MM.1S (cell line): ENCODE measurements around the gene EYA2.
A peak's percentile ranks its signal among the peaks of the same experiment; 100 is the strongest.

Experiments used
- DNase-seq: peaks from one replicate; pipeline ENCODE4 v3.0.0-alpha.2; 2015
- H2AFZ ChIP-seq: fragments of 300-600 bp; sonication (generic); 2 replicates; pipeline ENCODE4 v1.6.0; 2016; ENCODE audit warnings: antibody characterized with exemption, low read length
- H3F3A ChIP-seq: fragments of 300-600 bp; sonication (generic); 2 replicates; pipeline ENCODE4 v1.6.1; 2016; ENCODE audit warnings: mild to moderate bottlenecking, antibody characterized with exemption, low read length, moderate library complexity, mixed read lengths; ENCODE audit not compliant: insufficient read depth
- H3K27ac ChIP-seq: fragments of 300-600 bp; sonication (generic); 2 replicates; pipeline ENCODE4 v1.5.1; 2016; ENCODE audit warnings: mild to moderate bottlenecking, low read length
- H3K27me3 ChIP-seq: fragments of 300-600 bp; sonication (generic); replicated peaks from 2 replicates; pipeline ENCODE4 v1.6.0; 2016; ENCODE audit warnings: low read length; ENCODE audit not compliant: insufficient read depth
- H3K36me3 ChIP-seq: fragments of 300-600 bp; sonication (generic); replicated peaks from 2 replicates; pipeline ENCODE4 v1.6.1; 2016; ENCODE audit warnings: mild to moderate bottlenecking, low read length, mixed read lengths; ENCODE audit not compliant: insufficient read depth
- H3K4me1 ChIP-seq: fragments of 300-600 bp; sonication (generic); 2 replicates; pipeline ENCODE4 v1.6.1; 2016; ENCODE audit warnings: low read length, mixed read lengths
- H3K4me2 ChIP-seq: fragments of 300-600 bp; sonication (generic); 2 replicates; pipeline ENCODE4 v1.6.0; 2016; ENCODE audit warnings: low read depth, low read length
- H3K4me3 ChIP-seq: fragments of 300-600 bp; sonication (generic); 2 replicates; pipeline ENCODE4 v1.5.1; 2016; ENCODE audit warnings: low read length, mixed read lengths
- H3K79me2 ChIP-seq: fragments of 300-600 bp; sonication (generic); 2 replicates; pipeline ENCODE4 v1.6.1; 2016; ENCODE audit warnings: mixed run types, low read length, mixed read lengths
- H3K9ac ChIP-seq: fragments of 300-600 bp; sonication (generic); 2 replicates; pipeline ENCODE4 v1.6.1; 2016; ENCODE audit warnings: low read length, mixed read lengths
- H3K9me2 ChIP-seq: fragments of 300-600 bp; sonication (generic); replicated peaks from 2 replicates; pipeline ENCODE4 v1.6.1; 2016; ENCODE audit warnings: mild to moderate bottlenecking, low read length, mixed read lengths; ENCODE audit not compliant: insufficient read depth
- H3K9me3 ChIP-seq: fragments of 300-600 bp; sonication (generic); replicated peaks from 2 replicates; pipeline ENCODE4 v1.6.1; 2016; ENCODE audit warnings: mild to moderate bottlenecking, low read length, mixed read lengths; ENCODE audit not compliant: insufficient read depth
- H4K20me1 ChIP-seq: fragments of 300-600 bp; sonication (generic); 2 replicates; pipeline ENCODE4 v1.6.1; 2016; ENCODE audit warnings: mild to moderate bottlenecking, low read length, moderate library complexity, mixed read lengths; ENCODE audit not compliant: insufficient read depth
- EZH2 ChIP-seq: fragments of 300-600 bp; sonication (generic); optimal IDR thresholded peaks from 2 replicates; pipeline ENCODE3; 2017; ENCODE audit warnings: low read depth, mild to moderate bottlenecking, antibody characterized with exemption, low read length, mixed read lengths
- EZH2phosphoT487 ChIP-seq: fragments of 300-600 bp; sonication (generic); IDR thresholded peaks from 2 replicates; pipeline ENCODE4 v1.6.1; 2018; ENCODE audit warnings: antibody characterized with exemption, low read length
- TF ChIP-seq, protein P1 (sequence below): fragments of 300-600 bp; sonication (generic); IDR thresholded peaks from 2 replicates; pipeline ENCODE4 v1.5.1; 2016; ENCODE audit warnings: antibody characterized with exemption, low read length, mixed read lengths

The EYA2 gene

DNA sequence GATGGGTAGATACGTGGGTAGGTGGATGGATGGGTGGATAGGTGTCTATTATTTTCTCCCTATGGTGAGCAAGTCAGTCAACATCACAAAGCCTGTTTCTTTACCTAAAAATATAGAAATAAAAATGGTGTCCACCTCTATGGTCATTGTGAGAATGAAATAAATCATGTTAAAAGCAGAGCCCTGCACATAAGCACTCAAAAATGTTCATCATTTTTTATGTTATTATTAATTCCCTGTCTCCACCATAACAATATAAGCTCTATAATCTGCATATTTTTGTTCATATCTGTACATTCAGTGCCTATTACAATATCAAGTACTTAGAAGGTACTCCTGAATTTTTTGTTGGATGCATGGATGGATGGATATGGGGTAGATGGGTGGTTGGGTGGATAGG lies 284.2 kb downstream of the EYA2 start:
- H3F3A ChIP-seq = no peaks in the 10 kb centered on the region
- no peaks in the 10 kb centered on the region for H3K36me3 ChIP-seq
- no peak overlapping the region for H3K9ac ChIP-seq
- no peak overlapping the region for H3K27ac ChIP-seq
- no peaks in the 10 kb centered on the region for H3K9me3 ChIP-seq
- DNase-seq = no peak
- H4K20me1 ChIP-seq = no peaks in the 10 kb centered on the region
- TF ChIP-seq, protein P1, sequence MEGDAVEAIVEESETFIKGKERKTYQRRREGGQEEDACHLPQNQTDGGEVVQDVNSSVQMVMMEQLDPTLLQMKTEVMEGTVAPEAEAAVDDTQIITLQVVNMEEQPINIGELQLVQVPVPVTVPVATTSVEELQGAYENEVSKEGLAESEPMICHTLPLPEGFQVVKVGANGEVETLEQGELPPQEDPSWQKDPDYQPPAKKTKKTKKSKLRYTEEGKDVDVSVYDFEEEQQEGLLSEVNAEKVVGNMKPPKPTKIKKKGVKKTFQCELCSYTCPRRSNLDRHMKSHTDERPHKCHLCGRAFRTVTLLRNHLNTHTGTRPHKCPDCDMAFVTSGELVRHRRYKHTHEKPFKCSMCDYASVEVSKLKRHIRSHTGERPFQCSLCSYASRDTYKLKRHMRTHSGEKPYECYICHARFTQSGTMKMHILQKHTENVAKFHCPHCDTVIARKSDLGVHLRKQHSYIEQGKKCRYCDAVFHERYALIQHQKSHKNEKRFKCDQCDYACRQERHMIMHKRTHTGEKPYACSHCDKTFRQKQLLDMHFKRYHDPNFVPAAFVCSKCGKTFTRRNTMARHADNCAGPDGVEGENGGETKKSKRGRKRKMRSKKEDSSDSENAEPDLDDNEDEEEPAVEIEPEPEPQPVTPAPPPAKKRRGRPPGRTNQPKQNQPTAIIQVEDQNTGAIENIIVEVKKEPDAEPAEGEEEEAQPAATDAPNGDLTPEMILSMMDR = no peak
- no peak for TF ChIP-seq EZH2phosphoT487
- TF ChIP-seq EZH2 = no peak
- H3K4me1 ChIP-seq = no peaks in the 10 kb centered on the region
- H3K4me3 ChIP-seq = no peak overlapping the region
- no peaks in the 10 kb centered on the region for H3K9me2 ChIP-seq
- no peak overlapping the region for H2AFZ ChIP-seq
- H3K79me2 ChIP-seq = no peaks in the 10 kb centered on the region
- no peaks in the 10 kb centered on the region for H3K27me3 ChIP-seq
- H3K4me2 ChIP-seq = no peak overlapping the region

DNA sequence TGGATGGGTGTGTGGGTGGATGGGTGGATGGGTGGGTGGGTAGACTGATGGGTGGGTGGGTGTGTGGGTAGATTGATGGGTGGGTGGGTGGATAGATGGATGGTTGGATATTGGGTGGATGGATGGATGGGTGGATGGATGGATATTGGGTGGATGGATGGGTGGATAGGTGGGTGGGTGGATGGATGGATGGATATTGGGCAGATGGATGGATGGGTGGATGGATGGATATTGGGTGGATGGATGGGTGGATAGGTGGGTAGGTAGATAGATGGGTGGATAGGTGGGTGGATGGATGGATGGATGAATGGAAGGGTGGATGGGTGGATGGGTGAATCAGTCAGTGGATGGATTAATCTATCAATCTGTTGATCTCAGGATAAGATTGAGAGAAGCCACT lies 284.6 kb downstream of the EYA2 start:
- Histone ChIP-seq H3K4me3 (no peak overlapping the region), H3K9ac (no peak overlapping the region), H3K79me2 (no peaks in the 10 kb centered on the region), H3K4me1 (no peaks in the 10 kb centered on the region), H3K9me3 (no peaks in the 10 kb centered on the region), H3K27me3 (no peaks in the 10 kb centered on the region), H3K9me2 (no peaks in the 10 kb centered on the region), H3K4me2 (no peak overlapping the region), H3F3A (no peaks in the 10 kb centered on the region), H3K36me3 (no peaks in the 10 kb centered on the region), H2AFZ (no peak overlapping the region), H3K27ac (no peak overlapping the region), H4K20me1 (no peaks in the 10 kb centered on the region)
- TF ChIP-seq, protein P1 = no peak
- TF ChIP-seq EZH2 (no peak), EZH2phosphoT487 (no peak)
- no peak for DNase-seq

DNA sequence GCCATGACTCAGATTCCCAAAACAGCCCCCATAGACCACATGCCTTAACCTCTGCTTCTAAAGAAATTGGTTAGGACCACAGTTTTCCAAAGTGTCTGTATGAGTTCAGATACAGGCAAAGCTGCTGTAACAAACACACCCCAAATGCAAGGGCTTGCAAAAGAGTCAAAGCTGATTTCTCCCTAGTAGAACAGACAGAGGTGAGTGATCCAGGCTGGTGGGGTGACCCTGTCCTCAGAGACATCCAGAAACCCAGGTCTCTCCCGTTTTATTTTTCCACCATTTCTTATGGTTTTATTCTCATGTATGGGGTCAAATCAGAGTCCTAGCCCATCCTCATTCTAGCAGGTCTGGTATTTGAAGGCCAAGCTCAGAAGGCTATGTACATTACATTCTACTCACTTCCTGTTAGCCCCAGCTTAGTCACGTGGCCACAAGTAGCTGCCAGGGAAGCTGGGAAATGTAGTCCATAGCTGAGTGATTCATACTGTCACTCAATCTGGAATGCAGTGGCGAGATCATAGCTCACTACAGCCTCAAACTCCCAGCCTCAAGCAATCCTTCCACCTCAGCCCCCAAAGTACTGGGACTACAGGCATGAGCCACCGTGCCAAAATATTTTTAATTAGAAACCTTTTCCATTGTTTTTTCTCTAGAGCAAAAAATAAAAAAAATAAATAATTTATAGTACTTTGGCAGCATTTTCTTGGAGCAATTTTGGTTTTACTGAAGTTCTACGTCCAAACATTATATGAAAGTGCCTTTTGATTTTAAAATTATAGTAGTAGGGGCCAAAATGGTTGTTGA lies 286.6 kb downstream of the EYA2 start:
- TF ChIP-seq, protein P1 = no peak
- TF ChIP-seq EZH2phosphoT487 = no peak
- no peak for TF ChIP-seq EZH2
- H3F3A ChIP-seq = no peaks in the 10 kb centered on the region
- no peaks in the 10 kb centered on the region for H3K36me3 ChIP-seq
- no peaks in the 10 kb centered on the region for H3K9me2 ChIP-seq
- H3K4me3 ChIP-seq = no peak overlapping the region
- no peak overlapping the region for H3K27ac ChIP-seq
- peak overlapping the region; percentile 50 for H2AFZ ChIP-seq
- H3K4me2 ChIP-seq = no peak overlapping the region
- no peaks in the 10 kb centered on the region for H3K27me3 ChIP-seq
- H4K20me1 ChIP-seq = no peaks in the 10 kb centered on the region
- no peaks in the 10 kb centered on the region for H3K9me3 ChIP-seq
- DNase-seq = peak; percentile 52
- no peaks in the 10 kb centered on the region for H3K4me1 ChIP-seq
- no peaks in the 10 kb centered on the region for H3K79me2 ChIP-seq
- no peak overlapping the region for H3K9ac ChIP-seq
